ENCODE measurements around the gene CCDC178. TPM values are rescaled to one million over a fixed set of nuclear protein-coding genes. Genes with fewer than 3 reads are reported as not detected.
"Not testable (repeated sequence)": the region's sequence is repeated elsewhere in the genome, so short reads cannot be mapped to it uniquely, and the experiment has no call there.

CCDC178 gene
- total RNA-seq, 1 donor from 2014 or later = 0.27 TPM

GRCh38 chr18:33154049-33154448 is 286.5 kb downstream of the CCDC178 start:
- Histone ChIP-seq H3K4me1 (no peaks in the 10 kb centered on the region), H3K27me3 (ENCODE audit: low read depth) (no peaks in the 10 kb centered on the region), H3K4me3 (no peak overlapping the region), H3K9me3 (replicated peaks) (peaks cover 9% of the 10 kb centered on the region), H3K27ac (replicated peaks) (no peak overlapping the region), H3K36me3 (no peaks in the 10 kb centered on the region)
- no peak for TF ChIP-seq CTCF (IDR thresholded peaks at IDR 0.05; ENCODE audit: borderline replicate concordance)
- no peak for DNase-seq
- intact Hi-C loops (cut with micrococcal nuclease) = no loop called here

GRCh38 chr18:33152376-33152775 is 288.1 kb downstream of the CCDC178 start:
- Histone ChIP-seq H3K36me3 (no peaks in the 10 kb centered on the region), H3K4me1 (no peaks in the 10 kb centered on the region), H3K4me3 (no peak overlapping the region), H3K27me3 (ENCODE audit: low read depth) (no peaks in the 10 kb centered on the region), H3K9me3 (replicated peaks) (peaks cover 9% of the 10 kb centered on the region), H3K27ac (replicated peaks) (no peak overlapping the region)
- TF ChIP-seq CTCF (IDR thresholded peaks at IDR 0.05; ENCODE audit: borderline replicate concordance) = no peak
- intact Hi-C loops (cut with micrococcal nuclease) = no loop called here
- no peak for DNase-seq

GRCh38 chr18:33147811-33148210 is 292.7 kb downstream of the CCDC178 start:
- H3K9me3 ChIP-seq (replicated peaks); H3K36me3 ChIP-seq; H3K27me3 ChIP-seq (ENCODE audit: low read depth); DNase-seq; H3K4me1 ChIP-seq; intact Hi-C loops (cut with micrococcal nuclease); H3K4me3 ChIP-seq; H3K27ac ChIP-seq (replicated peaks): not testable (repeated sequence)

- Histone ChIP-seq H3K36me3 (no peaks in the 10 kb centered on the region), H3K4me3 (no peak overlapping the region), H3K27ac (replicated peaks) (no peak overlapping the region), H3K4me1 (no peaks in the 10 kb centered on the region), H3K9me3 (replicated peaks) (peaks cover 10% of the 10 kb centered on the region), H3K27me3 (ENCODE audit: low read depth) (no peaks in the 10 kb centered on the region)
- intact Hi-C loops (cut with micrococcal nuclease) = no loop called here
- no peak for TF ChIP-seq CTCF (IDR thresholded peaks at IDR 0.05; ENCODE audit: borderline replicate concordance)
- DNase-seq = no peak
Measured at GRCh38 chr18:33146014-33146413, 294.5 kb downstream of the CCDC178 start.

GRCh38 chr18:33135951-33136660 is 304.4 kb downstream of the CCDC178 start:
- no peak for TF ChIP-seq CTCF (IDR thresholded peaks at IDR 0.05; ENCODE audit: borderline replicate concordance)
- no peak for DNase-seq
- intact Hi-C loops (cut with micrococcal nuclease) = no loop called here
- Histone ChIP-seq H3K4me1 (no peaks in the 10 kb centered on the region), H3K9me3 (replicated peaks) (peaks cover 26% of the 10 kb centered on the region), H3K36me3 (no peaks in the 10 kb centered on the region), H3K27me3 (ENCODE audit: low read depth) (no peaks in the 10 kb centered on the region), H3K27ac (replicated peaks) (no peak overlapping the region), H3K4me3 (no peak overlapping the region)

GRCh38 chr18:33132657-33133056 is 307.9 kb downstream of the CCDC178 start:
- no peaks in the 10 kb centered on the region for H3K4me1 ChIP-seq
- H3K4me3 ChIP-seq = no peak overlapping the region
- no peak for DNase-seq
- intact Hi-C loops (cut with micrococcal nuclease) = no loop called here
- no peaks in the 10 kb centered on the region for H3K36me3 ChIP-seq
- TF ChIP-seq CTCF (IDR thresholded peaks at IDR 0.05; ENCODE audit: borderline replicate concordance) = no peak
- H3K27me3 ChIP-seq (ENCODE audit: low read depth) = no peaks in the 10 kb centered on the region
- H3K9me3 ChIP-seq (replicated peaks) = no peaks in the 10 kb centered on the region
- H3K27ac ChIP-seq (replicated peaks) = no peak overlapping the region
